ENCODE measurements around the gene GALNT9.

The GALNT9 gene

DNA sequence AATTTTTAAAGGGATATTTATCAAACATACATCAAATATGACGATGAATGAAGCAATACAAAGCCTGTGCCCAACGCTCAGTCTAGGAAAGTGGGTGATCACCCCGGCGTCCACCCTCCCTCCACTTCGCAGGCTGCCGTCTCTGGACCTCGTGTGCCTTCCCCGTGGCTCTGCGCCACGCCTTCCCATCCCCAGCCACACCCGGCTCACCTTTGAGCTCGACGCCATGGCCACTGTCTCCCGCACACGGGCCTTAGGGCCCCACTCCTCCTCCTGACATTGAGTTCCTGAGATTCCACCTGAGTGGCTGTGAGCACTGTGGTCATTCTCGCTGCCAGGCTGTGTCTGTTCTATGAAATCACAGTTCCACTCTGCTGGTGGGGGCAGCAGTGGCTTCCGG, 56.7 kb downstream of the GALNT9 start:
- DNase-seq (ENCODE audit: low read depth): no peak
- no peak overlapping the region for H3K4me3 ChIP-seq (ENCODE audit: low read depth, low read length)
- TF ChIP-seq CTCF (IDR thresholded peaks at IDR 0.05; ENCODE audit: low read depth, low read length, missing control alignments): no peak
- in situ Hi-C loops (cut with HindIII; ENCODE audit: low sequenced_read_pairs): no loop called here

GRCh38 chr12:132271755-132272092, 57.7 kb downstream of the GALNT9 start:
- DNase-seq (ENCODE audit: low read depth): no peak
- no peak for TF ChIP-seq CTCF (IDR thresholded peaks at IDR 0.05; ENCODE audit: low read depth, low read length, missing control alignments)
- in situ Hi-C loops (cut with HindIII; ENCODE audit: low sequenced_read_pairs): no loop called here
- H3K4me3 ChIP-seq (ENCODE audit: low read depth, low read length): no peak overlapping the region

DNA sequence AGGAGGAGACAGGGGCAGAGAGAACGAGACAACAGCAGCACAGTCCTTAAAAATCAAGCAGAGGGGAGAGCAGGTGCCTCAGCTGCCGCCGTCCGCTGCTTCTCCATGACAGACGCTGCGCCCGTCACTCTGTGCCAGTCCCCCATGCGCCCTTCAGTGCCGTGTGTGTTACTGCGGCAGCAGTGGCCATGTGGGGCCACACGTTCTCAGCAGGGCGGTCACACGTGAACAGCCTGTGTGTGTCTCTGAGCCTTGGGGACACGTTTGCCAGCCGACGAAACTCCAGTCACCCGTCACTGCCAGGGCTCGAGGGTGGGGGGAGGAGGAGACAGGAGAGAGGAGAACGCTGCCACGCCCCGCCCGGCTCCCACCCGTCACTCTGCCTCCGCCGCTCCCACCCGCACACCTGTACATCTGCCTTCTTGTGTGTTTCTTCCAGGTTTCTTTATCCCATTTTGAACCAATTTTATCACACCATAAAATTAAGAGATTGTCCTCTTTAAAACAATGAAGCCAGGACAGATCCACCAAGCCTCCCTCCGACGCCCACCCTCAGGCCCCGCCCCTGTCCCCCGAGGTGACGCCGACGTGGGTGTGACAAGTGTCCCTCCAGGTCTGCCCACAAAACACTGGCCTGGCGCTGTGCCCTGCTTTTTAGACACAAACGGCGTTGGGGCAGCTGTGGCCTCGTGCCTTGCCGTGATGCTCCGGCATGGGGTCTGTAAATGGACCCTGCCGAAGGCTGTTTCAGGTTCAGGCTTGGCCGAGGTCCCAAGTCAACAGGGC, 58.2 kb downstream of the GALNT9 start:
- DNase-seq (ENCODE audit: low read depth): no peak
- H3K4me3 ChIP-seq (ENCODE audit: low read depth, low read length): no peak overlapping the region
- no peak for TF ChIP-seq CTCF (IDR thresholded peaks at IDR 0.05; ENCODE audit: low read depth, low read length, missing control alignments)
- in situ Hi-C loops (cut with HindIII; ENCODE audit: low sequenced_read_pairs): no loop called here

DNA sequence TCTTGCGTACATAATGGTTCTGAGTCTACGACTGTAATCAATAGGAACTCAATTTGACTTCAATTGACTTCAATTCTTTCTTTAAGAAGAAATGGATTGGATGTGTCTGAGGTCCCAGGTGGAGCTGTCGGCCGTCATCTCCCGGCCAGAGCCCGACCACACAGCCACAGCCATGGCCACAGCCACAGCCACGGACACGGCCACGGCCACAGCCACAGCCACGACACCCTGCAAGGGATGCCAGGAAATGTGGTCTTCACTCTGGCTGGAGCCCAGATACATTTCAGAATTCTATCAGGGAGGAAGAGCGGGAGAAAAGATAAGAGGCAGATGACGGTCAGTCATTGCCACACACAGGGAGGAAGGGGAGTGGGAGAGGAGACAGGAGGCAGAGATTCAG, 58.9 kb downstream of the GALNT9 start:
- no peak for TF ChIP-seq CTCF (IDR thresholded peaks at IDR 0.05; ENCODE audit: low read depth, low read length, missing control alignments)
- no peak for DNase-seq (ENCODE audit: low read depth)
- in situ Hi-C loops (cut with HindIII; ENCODE audit: low sequenced_read_pairs): no loop called here
- no peak overlapping the region for H3K4me3 ChIP-seq (ENCODE audit: low read depth, low read length)

- no peak overlapping the region for H3K4me3 ChIP-seq (ENCODE audit: low read depth, low read length)
- DNase-seq (ENCODE audit: low read depth): no peak
- in situ Hi-C loops (cut with HindIII; ENCODE audit: low sequenced_read_pairs): no loop called here
- no peak for TF ChIP-seq CTCF (IDR thresholded peaks at IDR 0.05; ENCODE audit: low read depth, low read length, missing control alignments)
Observed at GRCh38 chr12:132269271-132269968, 60.0 kb downstream of the GALNT9 start.

DNA sequence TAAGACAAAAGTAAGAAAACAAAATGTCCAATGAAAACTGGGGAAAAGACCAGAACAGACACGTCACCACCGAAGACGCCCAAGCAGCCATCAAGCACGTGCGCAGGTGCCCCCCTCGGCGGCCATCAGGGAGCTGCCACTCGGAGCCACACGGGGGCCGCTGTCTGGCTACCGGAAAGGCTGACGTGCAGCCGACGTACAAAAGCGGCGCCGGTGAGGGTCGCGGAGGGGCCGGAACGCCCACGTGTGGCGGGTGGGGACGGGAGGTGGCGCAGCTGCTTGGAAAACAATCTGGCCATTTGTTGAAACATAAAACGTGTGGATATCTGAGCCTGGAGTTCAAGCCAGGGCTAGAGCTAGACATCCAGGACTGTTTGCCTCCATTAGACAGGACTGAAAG, 60.7 kb downstream of the GALNT9 start:
- TF ChIP-seq CTCF (IDR thresholded peaks at IDR 0.05; ENCODE audit: low read depth, low read length, missing control alignments): no peak
- H3K4me3 ChIP-seq (ENCODE audit: low read depth, low read length): no peak overlapping the region
- DNase-seq (ENCODE audit: low read depth): no peak
- in situ Hi-C loops (cut with HindIII; ENCODE audit: low sequenced_read_pairs): no loop called here
